VCaP (cell line): ENCODE data around the gene CLRN3.

Experiments used
- H3K27ac ChIP-seq: fragments of 450-650 bp; 2 replicates; pipeline ENCODE4 v1.5.1; 2017
- CTCF ChIP-seq: fragments of 450-650 bp; conservative IDR thresholded peaks from 2 replicates; pipeline ENCODE4 v1.5.1; 2017; ENCODE audit warnings: mild to moderate bottlenecking, moderate library complexity

CLRN3 gene

GRCh38 chr10:127933271-127933670 is 40.5 kb upstream of the CLRN3 start:
- TF ChIP-seq CTCF = no peak
- H3K27ac ChIP-seq = no peak overlapping the region

GRCh38 chr10:127932521-127933270 is 40.0 kb upstream of the CLRN3 start:
- no peak for TF ChIP-seq CTCF
- no peak overlapping the region for H3K27ac ChIP-seq

GRCh38 chr10:127928021-127928806 is 35.5 kb upstream of the CLRN3 start:
- peak overlapping the region; percentile 50 for H3K27ac ChIP-seq
- TF ChIP-seq CTCF = no peak

- no peak overlapping the region for H3K27ac ChIP-seq
- no peak for TF ChIP-seq CTCF
These were observed 33.7 kb upstream of the CLRN3 start for GRCh38 chr10:127926455-127926854.

GRCh38 chr10:127925471-127926207 is 32.9 kb upstream of the CLRN3 start:
- no peak overlapping the region for H3K27ac ChIP-seq
- no peak for TF ChIP-seq CTCF

- TF ChIP-seq CTCF = no peak
- H3K27ac ChIP-seq = no peak overlapping the region
These were observed 30.9 kb upstream of the CLRN3 start for GRCh38 chr10:127923646-127924045.
